A673 (cell line): ENCODE data around the gene AMOT. TPM values are rescaled to one million over a fixed set of nuclear protein-coding genes. Genes with fewer than 3 reads are reported as not detected.

Source experiments
- BruUV-seq: library from RNA; stranded (reverse); fragments of 400-500 nt; replicated peaks from 2 replicates; lab custom pipeline; 2021; lab: Mats Ljungman, UMichigan
- CTCF ChIA-PET: fragments of 300-600 bp; sonication (Branson Sonifier 250); formaldehyde crosslinking; loops from one replicate; lab custom pipeline; 2022; ENCODE audit warnings: antibody characterized with exemption; lab: Charles Lee
- POLR2A ChIA-PET: fragments of 300-600 bp; sonication (Branson Sonifier 250); formaldehyde crosslinking; loops from one replicate; lab custom pipeline; 2022; ENCODE audit warnings: antibody characterized with exemption; ENCODE audit not compliant: low non-redundant PET; lab: Charles Lee
- DNase-seq: peaks from one replicate; pipeline ENCODE4 v3.0.0-alpha.2; 2015; ENCODE audit warnings: low spot score
- H3K27ac ChIP-seq: fragments of 200-600 bp; sonication (generic); 2 replicates; pipeline ENCODE4 v1.5.1; 2016; ENCODE audit warnings: mixed run types, low read depth, mild to moderate bottlenecking, mixed read lengths, antibody characterized with exemption, low read length; ENCODE audit not compliant: poor library complexity, severe bottlenecking
- H3K27me3 ChIP-seq: fragments of 200-600 bp; sonication (generic); replicated peaks from 2 replicates; pipeline ENCODE4 v1.6.1; 2017; ENCODE audit warnings: mixed run types, low read depth, mild to moderate bottlenecking, mixed read lengths, antibody characterized with exemption, low read length; ENCODE audit not compliant: insufficient read depth, poor library complexity
- H3K36me3 ChIP-seq: fragments of 200-600 bp; sonication (generic); 2 replicates; pipeline ENCODE4 v1.6.1; 2016; ENCODE audit warnings: mixed run types, mild to moderate bottlenecking, mixed read lengths, antibody characterized with exemption, low read length; ENCODE audit not compliant: insufficient read depth, poor library complexity, severe bottlenecking
- H3K4me1 ChIP-seq: fragments of 200-600 bp; sonication (generic); 2 replicates; pipeline ENCODE4 v1.6.1; 2017; ENCODE audit warnings: mixed run types, mild to moderate bottlenecking, mixed read lengths, antibody characterized with exemption, low read length; ENCODE audit not compliant: insufficient read depth, poor library complexity, severe bottlenecking
- H3K4me3 ChIP-seq: fragments of 200-600 bp; sonication (generic); 2 replicates; pipeline ENCODE4 v1.5.1; 2016; ENCODE audit warnings: low read depth, mixed run types, mild to moderate bottlenecking, mixed read lengths, low read length; ENCODE audit not compliant: poor library complexity, severe bottlenecking
- H3K9me3 ChIP-seq: fragments of 200-600 bp; sonication (generic); 2 replicates; pipeline ENCODE4 v1.6.1; 2016; ENCODE audit warnings: mixed run types, low read depth, mild to moderate bottlenecking, mixed read lengths, antibody characterized with exemption, low read length; ENCODE audit not compliant: poor library complexity, severe bottlenecking
- EZH2 ChIP-seq: fragments of 200-600 bp; sonication (generic); IDR thresholded peaks from 2 replicates; pipeline ENCODE4 v1.6.1; 2017; ENCODE audit warnings: borderline replicate concordance, low read depth, mild to moderate bottlenecking, mixed read lengths, antibody characterized with exemption, low read length; ENCODE audit not compliant: poor library complexity, severe bottlenecking
- intact Hi-C: fragments of 100-400 bp; cut with micrococcal nuclease; formaldehyde crosslinking; loops from one replicate; pipeline ENCODE4 v1.10.0; 2022; ENCODE audit not compliant: unreplicated experiment
- total RNA-seq: library from RNA; stranded (reverse); gene quantifications from 2 replicates; pipeline ENCODE4 v1.2.3, GENCODE V29; 2021
- TF ChIP-seq, protein P1 (sequence below): fragments of 300-800, 200-600 bp; sonication (generic); conservative IDR thresholded peaks from 2 replicates; pipeline ENCODE4 v1.5.1; 2017; ENCODE audit warnings: low read depth, mild to moderate bottlenecking, antibody characterized with exemption, low read length, moderate library complexity, mixed read lengths

The AMOT gene
- total RNA-seq, 1 experiment from 2014 or later: 2.6 TPM

GRCh38 chrX:112819813-112820212, 20.8 kb downstream of the AMOT start:
- BruUV-seq: no TSS peak
- H3K36me3 ChIP-seq: no peaks in the 10 kb centered on the region
- CTCF ChIA-PET: no interaction called here
- POLR2A ChIA-PET: no interaction called here
- H3K4me1 ChIP-seq: no peaks in the 10 kb centered on the region
- TF ChIP-seq, protein P1, sequence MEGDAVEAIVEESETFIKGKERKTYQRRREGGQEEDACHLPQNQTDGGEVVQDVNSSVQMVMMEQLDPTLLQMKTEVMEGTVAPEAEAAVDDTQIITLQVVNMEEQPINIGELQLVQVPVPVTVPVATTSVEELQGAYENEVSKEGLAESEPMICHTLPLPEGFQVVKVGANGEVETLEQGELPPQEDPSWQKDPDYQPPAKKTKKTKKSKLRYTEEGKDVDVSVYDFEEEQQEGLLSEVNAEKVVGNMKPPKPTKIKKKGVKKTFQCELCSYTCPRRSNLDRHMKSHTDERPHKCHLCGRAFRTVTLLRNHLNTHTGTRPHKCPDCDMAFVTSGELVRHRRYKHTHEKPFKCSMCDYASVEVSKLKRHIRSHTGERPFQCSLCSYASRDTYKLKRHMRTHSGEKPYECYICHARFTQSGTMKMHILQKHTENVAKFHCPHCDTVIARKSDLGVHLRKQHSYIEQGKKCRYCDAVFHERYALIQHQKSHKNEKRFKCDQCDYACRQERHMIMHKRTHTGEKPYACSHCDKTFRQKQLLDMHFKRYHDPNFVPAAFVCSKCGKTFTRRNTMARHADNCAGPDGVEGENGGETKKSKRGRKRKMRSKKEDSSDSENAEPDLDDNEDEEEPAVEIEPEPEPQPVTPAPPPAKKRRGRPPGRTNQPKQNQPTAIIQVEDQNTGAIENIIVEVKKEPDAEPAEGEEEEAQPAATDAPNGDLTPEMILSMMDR: no peak
- no peak for TF ChIP-seq EZH2
- intact Hi-C loops: no loop called here
- H3K4me3 ChIP-seq: no peak overlapping the region
- H3K9me3 ChIP-seq: no peaks in the 10 kb centered on the region
- no peak overlapping the region for H3K27ac ChIP-seq
- no peaks in the 10 kb centered on the region for H3K27me3 ChIP-seq
- no peak for DNase-seq

GRCh38 chrX:112819008-112819640, 21.5 kb downstream of the AMOT start:
- intact Hi-C loops: no loop called here
- no peaks in the 10 kb centered on the region for H3K27me3 ChIP-seq
- ChIA-PET POLR2A (no interaction called here), CTCF (no interaction called here)
- DNase-seq: no peak
- no TSS peak for BruUV-seq
- no peaks in the 10 kb centered on the region for H3K9me3 ChIP-seq
- TF ChIP-seq, protein P1: no peak
- no peak for TF ChIP-seq EZH2
- no peak overlapping the region for H3K4me3 ChIP-seq
- no peaks in the 10 kb centered on the region for H3K4me1 ChIP-seq
- no peaks in the 10 kb centered on the region for H3K36me3 ChIP-seq
- H3K27ac ChIP-seq: no peak overlapping the region

DNA sequence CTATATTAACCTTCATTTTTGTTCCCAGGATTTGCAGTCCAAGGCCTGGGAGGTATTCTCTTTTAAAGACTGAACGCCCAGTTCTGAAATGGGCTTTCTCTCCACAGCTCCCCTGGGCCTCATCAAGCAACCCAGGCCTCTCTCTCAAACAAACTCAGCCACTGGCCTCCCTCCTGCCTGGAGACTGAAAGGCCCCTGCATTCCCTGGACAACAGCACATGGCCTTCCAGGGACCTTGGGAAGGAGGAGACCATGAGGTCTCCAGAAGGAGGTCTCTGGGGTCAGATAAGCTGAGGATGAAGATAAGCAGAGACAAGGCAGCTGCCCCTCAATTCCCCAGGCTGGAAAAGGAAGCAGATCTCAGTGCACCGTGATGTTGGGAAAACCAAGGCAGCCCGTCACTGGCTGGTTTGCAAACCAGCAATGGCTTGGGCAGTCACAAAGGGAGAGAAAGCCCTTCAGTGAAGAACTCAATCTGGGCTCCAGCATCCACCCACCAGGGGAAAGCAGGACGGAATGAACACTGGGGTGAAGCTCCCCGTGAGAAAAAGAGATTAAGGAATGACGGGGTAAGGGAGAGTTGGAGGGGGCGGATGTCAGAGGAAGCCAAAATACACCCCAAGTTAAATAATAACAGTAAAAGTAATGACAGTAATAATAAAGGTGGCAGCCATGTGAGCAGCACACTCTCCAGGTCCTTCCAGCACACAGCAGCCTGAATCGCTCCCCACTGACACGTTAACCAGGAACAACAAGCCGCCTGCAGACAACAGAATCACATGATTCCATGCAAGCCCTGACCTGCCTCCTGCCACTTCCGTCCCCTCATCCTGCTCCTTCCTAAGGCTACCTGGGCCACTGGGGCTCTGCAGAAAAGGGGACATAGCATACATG, 22.3 kb downstream of the AMOT start:
- CTCF ChIA-PET: no interaction called here
- no peak overlapping the region for H3K27ac ChIP-seq
- H3K4me1 ChIP-seq: no peaks in the 10 kb centered on the region
- BruUV-seq: no TSS peak
- H3K36me3 ChIP-seq: no peaks in the 10 kb centered on the region
- H3K27me3 ChIP-seq: no peaks in the 10 kb centered on the region
- DNase-seq: no peak
- H3K4me3 ChIP-seq: no peak overlapping the region
- POLR2A ChIA-PET: no interaction called here
- intact Hi-C loops: no loop called here
- H3K9me3 ChIP-seq: no peaks in the 10 kb centered on the region
- no peak for TF ChIP-seq EZH2
- TF ChIP-seq, protein P1: no peak
